HG03280 (cell line): ENCODE results near the gene GPC1.

Experiments
- ATAC-seq: cut with Tn5 transposase; IDR thresholded peaks from one replicate; pipeline ENCODE4 v1.9.1; 2021; ENCODE audit warnings: mild to moderate bottlenecking, moderate library complexity; ENCODE audit not compliant: unreplicated experiment

The GPC1 gene

GRCh38 chr2:240509667-240510512 lies 74.4 kb downstream of the GPC1 start:
- ATAC-seq = no peak

GRCh38 chr2:240510513-240511210 lies 75.2 kb downstream of the GPC1 start:
- ATAC-seq = no peak

- no peak for ATAC-seq
Observed at GRCh38 chr2:240511351-240512108, 76.1 kb downstream of the GPC1 start.

GRCh38 chr2:240512109-240512485 lies 76.6 kb downstream of the GPC1 start:
- no peak for ATAC-seq

GRCh38 chr2:240512666-240513535 lies 77.4 kb downstream of the GPC1 start:
- no peak for ATAC-seq

- ATAC-seq = peak; percentile 90
Observed at GRCh38 chr2:240513549-240514287, 78.3 kb downstream of the GPC1 start.

GRCh38 chr2:240514631-240515030 lies 79.2 kb downstream of the GPC1 start:
- no peak for ATAC-seq

- ATAC-seq = no peak
Observed at GRCh38 chr2:240517342-240517741, 81.9 kb downstream of the GPC1 start.
